K562 (cell line): Measurements from ENCODE around the gene ENPP5. TPM values are rescaled to one million over a fixed set of nuclear protein-coding genes. Genes with fewer than 3 reads are reported as not detected.
A peak's percentile ranks its signal among the peaks of the same experiment; 100 is the strongest.

ENCODE experiments used
- ATAC-seq: fragments of 200-7000 bp; cut with Tn5 transposase; 3 replicates; pipeline ENCODE4 v1.9.1; 2020; ENCODE audit warnings: moderate library complexity
- BruUV-seq: library from RNA; stranded (reverse); fragments of 400-500 nt; replicated peaks from 2 replicates; lab custom pipeline; 2021; lab: Mats Ljungman, UMichigan
- CTCF ChIA-PET: fragments of 300-600 bp; formaldehyde crosslinking; extraction: SDS; loops from one replicate; lab custom pipeline; 2021; ENCODE audit warnings: low intra/inter-chr PET ratio; lab: Yijun Ruan, JAX
- POLR2A ChIA-PET: fragments of 300-600, 350-650 bp; sonication (Branson Sonifier 250); formaldehyde crosslinking; extraction: SDS; loops from one replicate; lab custom pipeline; 2021; ENCODE audit warnings: antibody characterized with exemption, inconsistent platforms; lab: Yijun Ruan, JAX
- DNase-seq, 4 experiments: peaks; one replicate each; pipeline versions ENCODE4 v3.0.0 to v3.0.0-alpha.2; 2011 to 2018; ENCODE audit warnings: low spot score in 3 of 4, mixed read lengths in 3 of 4; ENCODE audit errors: extremely low read depth in 1 of 4
- FAIRE-seq: peaks from 2 replicates; lab custom pipeline; 2011; peaks lifted over from hg19 to GRCh38; lab: Jason Lieb, UNC
- H2AFZ ChIP-seq: 2 replicates; pipeline ENCODE4 v1.6.0; 2011; ENCODE audit warnings: low read depth, low read length, control low read depth, inconsistent platforms
- H3K27ac ChIP-seq: fragments of 200-600 bp; 3 replicates; pipeline ENCODE4 v1.8.0; 2011; ENCODE audit warnings: low read depth, mild to moderate bottlenecking, control low read depth, inconsistent platforms, low read length, moderate library complexity, mixed read lengths; ENCODE audit errors: extremely low read depth
- H3K27me3 ChIP-seq, 2 experiments: fragments of 300-600 bp in 1 of 2; 2 replicates in 1 of 2; 3 replicates in 1 of 2; pipeline versions ENCODE4 v1.6.0 to v1.8.0; 2011; ENCODE audit warnings: inconsistent platforms in 2 of 2, low read length in 2 of 2, mild to moderate bottlenecking in 1 of 2, mixed read lengths in 1 of 2, moderate library complexity in 1 of 2; ENCODE audit not compliant: control insufficient read depth in 2 of 2, insufficient read depth in 2 of 2
- H3K36me3 ChIP-seq: fragments of 300-600 bp; 3 replicates; pipeline ENCODE4 v1.8.0; 2011; ENCODE audit warnings: mild to moderate bottlenecking, low read length, inconsistent platforms; ENCODE audit not compliant: control insufficient read depth, insufficient read depth
- H3K4me1 ChIP-seq, 2 experiments: fragments of 200-600 bp in 1 of 2; replicated peaks in 1 of 2; 2 replicates in 1 of 2; 3 replicates in 1 of 2; pipeline versions ENCODE4 v1.5.1 to v1.8.0; 2011; ENCODE audit warnings: inconsistent platforms in 2 of 2, low read length in 2 of 2, mild to moderate bottlenecking in 1 of 2, mixed read lengths in 1 of 2, moderate library complexity in 1 of 2; ENCODE audit not compliant: control insufficient read depth in 2 of 2, insufficient read depth in 2 of 2
- H3K4me2 ChIP-seq: 2 replicates; pipeline ENCODE4 v1.6.1; 2011; ENCODE audit warnings: low read length, control low read depth, inconsistent platforms, mixed read lengths; ENCODE audit not compliant: insufficient read depth
- H3K4me3 ChIP-seq: fragments of 200-600 bp; sonication (generic), shearing (Covaris generic); 2 replicates; pipeline ENCODE4 v1.5.1; 2016; ENCODE audit warnings: control low read depth, inconsistent platforms
- H3K79me2 ChIP-seq: fragments of 200-600 bp; 3 replicates; pipeline ENCODE4 v1.8.0; 2011; ENCODE audit warnings: low read length, inconsistent platforms; ENCODE audit not compliant: control insufficient read depth, insufficient read depth
- H3K9ac ChIP-seq, 2 experiments: 2 replicates each; pipeline versions ENCODE4 v1.6.0 to v1.6.1; 2011; ENCODE audit warnings: low read depth in 2 of 2, low read length in 2 of 2, control low read depth in 1 of 2, inconsistent platforms in 1 of 2, mild to moderate bottlenecking in 1 of 2, mixed read lengths in 1 of 2; ENCODE audit not compliant: insufficient read depth in 1 of 2
- H3K9me1 ChIP-seq: one replicate; pipeline ENCODE4 v1.6.0; 2011; ENCODE audit warnings: inconsistent platforms, mild to moderate bottlenecking, low read length, moderate library complexity; ENCODE audit not compliant: control insufficient read depth, insufficient read depth
- H3K9me3 ChIP-seq: replicated peaks from 2 replicates; pipeline ENCODE4 v1.5.1; 2011; ENCODE audit warnings: low read depth, low read length, inconsistent platforms; ENCODE audit not compliant: control insufficient read depth, insufficient read depth
- H4K20me1 ChIP-seq: replicated peaks from 2 replicates; pipeline ENCODE4 v1.6.1; 2011; ENCODE audit warnings: low read length, inconsistent platforms, mixed read lengths; ENCODE audit not compliant: control insufficient read depth, insufficient read depth
- CTBP1 ChIP-seq: fragments of 450-650 bp; IDR thresholded peaks from 2 replicates; pipeline ENCODE4 v1.6.1; 2016; ENCODE audit warnings: borderline replicate concordance
- ELF4 ChIP-seq: fragments of 450-650 bp; formaldehyde crosslinking; IDR thresholded peaks from 2 replicates; pipeline ENCODE4 v1.4.0; 2022; ENCODE audit warnings: missing genetic modification characterization
- FOXP1 ChIP-seq: sonication (generic); formaldehyde crosslinking; IDR thresholded peaks from 2 replicates; pipeline ENCODE4 v1.8.0; 2022; ENCODE audit warnings: mild to moderate bottlenecking, missing genetic modification reagents
- KHSRP ChIP-seq: fragments of 450-650 bp; IDR thresholded peaks from 2 replicates; pipeline ENCODE4 v1.6.1; 2017
- LARP7 ChIP-seq: fragments of 450-650 bp; IDR thresholded peaks from 2 replicates; pipeline ENCODE4 v1.6.1; 2016
- MCM7 ChIP-seq, 2 experiments: fragments of 450-650 bp; IDR thresholded peaks; 2 replicates each; pipeline ENCODE4 v1.6.1; 2016 to 2018
- POLR2A ChIP-seq: fragments of 450-650 bp; conservative IDR thresholded peaks from 2 replicates; pipeline ENCODE4 v1.6.1; 2016
- RAD51 ChIP-seq: fragments of 450-650 bp; IDR thresholded peaks from 2 replicates; pipeline ENCODE4 v1.7.1; 2016; ENCODE audit warnings: low read depth, mild to moderate bottlenecking, borderline replicate concordance
- RBM17 ChIP-seq: fragments of 200-400 bp; formaldehyde crosslinking; IDR thresholded peaks from 2 replicates; pipeline ENCODE4 v1.6.1; 2017; ENCODE audit warnings: low read depth, mild to moderate bottlenecking, low read length, borderline replicate concordance
- SMARCA5 ChIP-seq: fragments of 450-650 bp; IDR thresholded peaks from 2 replicates; pipeline ENCODE4 v1.6.1; 2016
- SNRNP70 ChIP-seq: fragments of 200-400 bp; formaldehyde crosslinking; optimal IDR thresholded peaks from 2 replicates; pipeline ENCODE3; 2017; ENCODE audit warnings: low read depth, low read length
- WGBS: fragments of 100-300 bp; shearing (Covaris generic); methylation state at CpG from one replicate; pipeline ENCODE4 v1.1.6; 2016; ENCODE audit warnings: low coverage, mixed read lengths; ENCODE audit not compliant: insufficient coverage; ENCODE audit errors: missing lambda C conversion rate; 5-methylcytosine and 5-hydroxymethylcytosine counted together
- in situ Hi-C: fragments of 300-500 bp; cut with MboI; formaldehyde crosslinking; loops from 4 replicates; pipeline ENCODE4 v1.15.0; 2018; ENCODE audit warnings: inconsistent platforms, mixed read lengths
- intact Hi-C: fragments of 100-400 bp; cut with micrococcal nuclease; formaldehyde crosslinking; loops from 2 replicates; pipeline ENCODE4 v1.14.2; 2022
- polyA plus RNA-seq, 8 experiments: library from polyadenylated mRNA; depleted of rRNA in 4 of 8; stranded (reverse) in 5 of 8; unstranded in 3 of 8; fragments of >200 nt; fragmentation: Nextera tagmentation in 2 of 8; fragmentation: Illumina TruSeq in 1 of 8; extraction: Ambion mirVana in 2 of 8; extraction: Trizol in 1 of 8; gene quantifications; 2 replicates each; pipeline versions ENCODE4 v1.2.1 to v1.2.3, GENCODE V29; 2011 to 2014; ENCODE audit warnings: inconsistent platforms in 1 of 8, missing spikeins in 1 of 8
- total RNA-seq, 7 experiments: library from RNA; depleted of rRNA in 6 of 7; stranded (reverse); fragments of >200 nt in 6 of 7; fragmentation: Illumina TruSeq in 2 of 7; extraction: Trizol in 2 of 7; gene quantifications; 2 replicates each; pipeline versions ENCODE4 v1.2.1 to v1.2.3, GENCODE V29; 2011 to 2021; ENCODE audit warnings: low replicate concordance in 1 of 7
- TF ChIP-seq, protein P1 (sequence below): sonication (generic); formaldehyde crosslinking; IDR thresholded peaks from 2 replicates; pipeline ENCODE4 v1.8.0; 2023; ENCODE audit warnings: mild to moderate bottlenecking, missing genetic modification reagents
- TF ChIP-seq, protein P2 (sequence below): IDR thresholded peaks from 2 replicates; pipeline ENCODE4 v1.6.1; 2012; ENCODE audit warnings: low read depth, low read length, improper control_type of control experiment, borderline replicate concordance

Gene ENPP5
- total and polyA plus RNA-seq, 9 of the 15 experiments (the other 6 are each of a cell fraction or from before 2014, with no cell fraction given) = not detected

DNA sequence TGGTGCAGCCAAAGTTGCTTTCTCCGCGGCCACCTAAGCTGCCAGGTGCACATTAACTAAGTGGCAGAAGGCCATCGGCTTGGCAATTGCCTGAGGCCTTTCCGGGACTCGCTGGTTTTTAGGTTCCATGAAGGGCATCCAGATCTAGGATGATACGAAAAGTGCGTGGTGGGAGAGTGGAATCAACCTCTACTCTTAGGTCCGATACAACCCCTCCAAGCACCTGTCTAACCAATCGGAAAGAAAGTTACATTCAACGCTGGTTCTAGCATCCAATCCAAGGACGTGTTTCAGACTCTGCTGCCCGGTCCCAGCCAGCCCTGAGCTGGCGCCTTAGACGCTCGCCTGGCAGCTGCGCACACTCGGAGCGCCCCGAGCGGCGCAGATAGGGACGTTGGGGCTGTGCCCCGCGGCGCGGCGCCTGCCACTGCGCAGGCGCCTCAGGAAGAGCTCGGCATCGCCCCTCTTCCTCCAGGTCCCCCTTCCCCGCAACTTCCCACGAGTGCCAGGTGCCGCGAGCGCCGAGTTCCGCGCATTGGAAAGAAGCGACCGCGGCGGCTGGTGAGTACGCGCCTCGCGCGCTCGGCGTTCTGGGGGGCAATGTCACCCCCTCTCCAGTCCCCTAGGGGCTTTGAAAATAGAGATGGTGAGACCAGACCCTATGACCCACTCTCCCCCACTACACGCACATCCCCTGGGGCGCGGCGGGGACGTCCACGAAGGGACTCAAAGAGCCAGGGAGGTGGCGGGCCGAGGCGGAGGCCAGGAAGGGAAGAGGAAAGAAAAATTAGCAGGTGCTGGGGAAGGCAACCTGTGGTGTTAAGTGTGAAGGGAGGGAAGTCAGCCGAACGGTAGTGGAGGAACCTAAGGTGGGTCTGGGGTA is 40.9 kb downstream of the ENPP5 start, which contains the start of gene ENPP4:
Gene ENPP4 (plus strand): TSS at position 361 of the 883 bp plus-strand sequence. CDS start 9,595 bp downstream, outside the sequence.
- Histone ChIP-seq H3K9me1 (no peaks in the 10 kb centered on the region), H3K9ac (no peak within 1 kb of the TSS)
- TF ChIP-seq, protein P1, sequence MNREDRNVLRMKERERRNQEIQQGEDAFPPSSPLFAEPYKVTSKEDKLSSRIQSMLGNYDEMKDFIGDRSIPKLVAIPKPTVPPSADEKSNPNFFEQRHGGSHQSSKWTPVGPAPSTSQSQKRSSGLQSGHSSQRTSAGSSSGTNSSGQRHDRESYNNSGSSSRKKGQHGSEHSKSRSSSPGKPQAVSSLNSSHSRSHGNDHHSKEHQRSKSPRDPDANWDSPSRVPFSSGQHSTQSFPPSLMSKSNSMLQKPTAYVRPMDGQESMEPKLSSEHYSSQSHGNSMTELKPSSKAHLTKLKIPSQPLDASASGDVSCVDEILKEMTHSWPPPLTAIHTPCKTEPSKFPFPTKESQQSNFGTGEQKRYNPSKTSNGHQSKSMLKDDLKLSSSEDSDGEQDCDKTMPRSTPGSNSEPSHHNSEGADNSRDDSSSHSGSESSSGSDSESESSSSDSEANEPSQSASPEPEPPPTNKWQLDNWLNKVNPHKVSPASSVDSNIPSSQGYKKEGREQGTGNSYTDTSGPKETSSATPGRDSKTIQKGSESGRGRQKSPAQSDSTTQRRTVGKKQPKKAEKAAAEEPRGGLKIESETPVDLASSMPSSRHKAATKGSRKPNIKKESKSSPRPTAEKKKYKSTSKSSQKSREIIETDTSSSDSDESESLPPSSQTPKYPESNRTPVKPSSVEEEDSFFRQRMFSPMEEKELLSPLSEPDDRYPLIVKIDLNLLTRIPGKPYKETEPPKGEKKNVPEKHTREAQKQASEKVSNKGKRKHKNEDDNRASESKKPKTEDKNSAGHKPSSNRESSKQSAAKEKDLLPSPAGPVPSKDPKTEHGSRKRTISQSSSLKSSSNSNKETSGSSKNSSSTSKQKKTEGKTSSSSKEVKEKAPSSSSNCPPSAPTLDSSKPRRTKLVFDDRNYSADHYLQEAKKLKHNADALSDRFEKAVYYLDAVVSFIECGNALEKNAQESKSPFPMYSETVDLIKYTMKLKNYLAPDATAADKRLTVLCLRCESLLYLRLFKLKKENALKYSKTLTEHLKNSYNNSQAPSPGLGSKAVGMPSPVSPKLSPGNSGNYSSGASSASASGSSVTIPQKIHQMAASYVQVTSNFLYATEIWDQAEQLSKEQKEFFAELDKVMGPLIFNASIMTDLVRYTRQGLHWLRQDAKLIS (CRISPR knock-in tag) = no peak
- TF ChIP-seq SMARCA5 (no peak), KHSRP (no peak), SNRNP70 (no peak), ELF4 (CRISPR knock-in tag) (no peak), POLR2A (no peak), RBM17 (no peak), LARP7 (no peak), FOXP1 (CRISPR knock-in tag) (no peak), MCM7 (IDR thresholded peaks at IDR 0.05) (no peak), RAD51 (no peak), CTBP1 (no peak)
- TF ChIP-seq, protein P2, sequence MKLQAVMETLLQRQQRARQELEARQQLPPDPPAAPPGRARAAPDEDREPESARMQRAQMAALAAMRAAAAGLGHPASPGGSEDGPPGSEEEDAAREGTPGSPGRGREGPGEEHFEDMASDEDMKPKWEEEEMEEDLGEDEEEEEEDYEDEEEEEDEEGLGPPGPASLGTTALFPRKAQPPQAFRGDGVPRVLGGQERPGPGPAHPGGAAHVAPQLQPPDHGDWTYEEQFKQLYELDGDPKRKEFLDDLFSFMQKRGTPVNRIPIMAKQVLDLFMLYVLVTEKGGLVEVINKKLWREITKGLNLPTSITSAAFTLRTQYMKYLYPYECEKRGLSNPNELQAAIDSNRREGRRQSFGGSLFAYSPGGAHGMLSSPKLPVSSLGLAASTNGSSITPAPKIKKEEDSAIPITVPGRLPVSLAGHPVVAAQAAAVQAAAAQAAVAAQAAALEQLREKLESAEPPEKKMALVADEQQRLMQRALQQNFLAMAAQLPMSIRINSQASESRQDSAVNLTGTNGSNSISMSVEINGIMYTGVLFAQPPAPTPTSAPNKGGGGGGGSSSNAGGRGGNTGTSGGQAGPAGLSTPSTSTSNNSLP = no peak
- TF ChIP-seq, all 486 proteins: peak for 0
- no peak within 1 kb of the TSS for H3K27ac ChIP-seq
- CTCF ChIA-PET = no interaction called here
- no peaks in the 10 kb centered on the region for H3K9me3 ChIP-seq
- POLR2A ChIA-PET = interaction anchor here (0.7 kb wide), 1 partner anchor 13 kb away, joined by 4 read pairs; no protein-coding TSS in a partner anchor
- DNase-seq (peak in 1 of 4 experiments; percentile 47), ATAC-seq (peak; percentile 34; the same call in 1 of the 3 replicates), FAIRE-seq (no peak)
- BruUV-seq = no TSS peak
- H3K36me3 ChIP-seq = no peaks in the 10 kb centered on the region
- no peaks in the 10 kb centered on the region for H4K20me1 ChIP-seq
- no peak within 1 kb of the TSS for H3K4me2 ChIP-seq
- H2AFZ ChIP-seq = no peak within 1 kb of the TSS
- H3K27me3 ChIP-seq = peaks cover 0 to 7% of the 10 kb centered on the region in 2 experiments; a peak in 2 of 5 replicates
- no peak within 1 kb of the TSS for H3K4me3 ChIP-seq
- H3K79me2 ChIP-seq = no peaks in the 10 kb centered on the region
- intact Hi-C loops (no loop called here), in situ Hi-C loops (no loop called here)
- 20% methylated on average over 39 of the region's 61 CpGs for WGBS
- H3K4me1 ChIP-seq = peaks cover 0 to 4% of the 10 kb centered on the region in 2 experiments; a peak in 1 of 5 replicates
